GM12891 (cell line): ENCODE data around the gene AHNAK2.

Experiments used
- PAX5 ChIP-seq: IDR thresholded peaks from 2 replicates; pipeline ENCODE4 v1.6.1; 2011; ENCODE audit warnings: low read length, moderate library complexity, mild to moderate bottlenecking; ENCODE audit not compliant: insufficient read depth, severe bottlenecking
- POLR2A ChIP-seq: IDR thresholded peaks from 2 replicates; pipeline ENCODE4 v1.6.1; 2011; ENCODE audit warnings: low read depth, low read length, control low read depth
- POLR2AphosphoS5 ChIP-seq: IDR thresholded peaks from 2 replicates; pipeline ENCODE4 v1.6.1; 2011; ENCODE audit warnings: low read depth, low read length, control low read depth
- POU2F2 ChIP-seq: IDR thresholded peaks from 2 replicates; pipeline ENCODE4 v1.6.1; 2011; ENCODE audit warnings: low read depth, mild to moderate bottlenecking, control low read depth, low read length, moderate library complexity
- TAF1 ChIP-seq: IDR thresholded peaks from 2 replicates; pipeline ENCODE4 v1.6.1; 2011; ENCODE audit warnings: low read depth, low read length, control low read depth

DNA sequence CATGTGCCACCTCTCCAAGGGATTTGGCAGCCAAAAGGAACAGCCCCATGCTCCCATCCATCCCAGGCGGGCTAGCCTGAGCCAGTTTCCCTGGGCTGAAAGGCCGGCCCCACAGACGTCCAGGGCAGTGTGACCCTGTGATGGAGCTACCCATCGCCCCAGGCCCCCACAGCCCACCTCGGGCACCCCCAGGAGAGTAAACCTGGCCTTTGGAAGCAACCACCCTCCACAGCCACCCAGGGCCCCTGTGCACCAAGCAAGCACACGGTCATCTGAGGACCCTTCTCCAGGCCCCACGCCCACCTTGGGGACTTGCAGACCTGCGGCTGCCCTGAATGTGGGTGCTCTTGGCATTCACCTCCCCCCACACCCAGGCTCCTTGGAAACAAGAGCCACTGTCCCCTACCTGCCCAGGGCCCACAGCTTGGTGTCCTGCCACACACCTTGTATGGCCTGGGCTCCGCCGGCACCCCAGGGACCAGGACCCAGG is 8.4 kb downstream of the AHNAK2 start:
- TF ChIP-seq POLR2A: no peak
- TF ChIP-seq TAF1: no peak
- TF ChIP-seq POLR2AphosphoS5: no peak
- no peak for TF ChIP-seq PAX5
- TF ChIP-seq POU2F2: no peak
